Parathyroid adenoma (tissue), 2 donors: ENCODE measurements around the gene DMAC2L.

Experiments used
- H2AFZ ChIP-seq: fragments of 300-600 bp; sonication (generic); one replicate; pipeline ENCODE4 v1.7.0; 2017; ENCODE audit warnings: antibody characterized with exemption, mild to moderate bottlenecking
- H3K27ac ChIP-seq: fragments of 300-600 bp; sonication (generic); one replicate; pipeline ENCODE4 v1.7.0; 2017
- H3K27me3 ChIP-seq: fragments of 300-600 bp; sonication (generic); one replicate; pipeline ENCODE4 v1.7.0; 2017; ENCODE audit warnings: low read length; ENCODE audit not compliant: control insufficient read depth, insufficient read depth
- H3K36me3 ChIP-seq: fragments of 300-600 bp; sonication (generic); one replicate; pipeline ENCODE4 v1.7.0; 2017; ENCODE audit warnings: low read length; ENCODE audit not compliant: control insufficient read depth, insufficient read depth
- H3K4me1 ChIP-seq: fragments of 300-600 bp; sonication (generic); one replicate; pipeline ENCODE4 v1.7.0; 2017; ENCODE audit warnings: control low read depth
- H3K4me2 ChIP-seq: fragments of 300-600 bp; sonication (generic); one replicate; pipeline ENCODE4 v1.7.0; 2017; ENCODE audit warnings: low read length
- H3K4me3 ChIP-seq: fragments of 300-600 bp; sonication (generic); one replicate; pipeline ENCODE4 v1.7.0; 2017; ENCODE audit warnings: low read depth, low read length
- H3K79me2 ChIP-seq: fragments of 300-600 bp; sonication (generic); one replicate; pipeline ENCODE4 v1.7.0; 2017; ENCODE audit warnings: control low read depth
- H3K9ac ChIP-seq: fragments of 300-600 bp; sonication (generic); one replicate; pipeline ENCODE4 v1.7.0; 2017; ENCODE audit warnings: mild to moderate bottlenecking
- H3K9me3 ChIP-seq: fragments of 300-600 bp; sonication (generic); one replicate; pipeline ENCODE4 v1.7.0; 2017; ENCODE audit warnings: low read length; ENCODE audit not compliant: control insufficient read depth
- TF ChIP-seq, protein P1 (sequence below): fragments of 300-600 bp; sonication (generic); IDR thresholded peaks from one replicate; pipeline ENCODE4 v1.7.0; 2017; ENCODE audit warnings: antibody characterized with exemption, mild to moderate bottlenecking
- donor health status: primary hyperparathyroidism.

The DMAC2L gene

DNA sequence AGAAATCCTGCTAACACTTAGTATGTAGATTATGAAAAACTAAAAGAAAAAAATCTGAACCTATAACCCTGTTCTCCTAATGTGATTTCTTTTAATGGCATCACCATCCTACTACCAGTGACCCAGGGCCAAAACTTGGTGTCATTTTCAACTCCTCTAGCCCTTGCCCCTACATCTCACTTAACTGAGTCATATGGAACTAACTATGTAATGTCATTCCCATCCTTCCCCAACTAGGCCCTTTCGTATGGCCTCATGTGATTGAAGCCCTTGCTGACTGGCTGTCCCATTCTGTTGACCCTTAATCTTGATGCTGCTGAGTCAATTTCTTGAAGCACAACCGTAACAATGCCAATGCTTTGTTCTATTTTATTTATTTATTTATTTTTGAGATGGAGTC lies 7.6 kb downstream of the DMAC2L start:
- no peak overlapping the region for H3K4me3 ChIP-seq
- H3K9me3 ChIP-seq: no peaks in the 10 kb centered on the region
- H3K9ac ChIP-seq: no peak overlapping the region
- H2AFZ ChIP-seq: no peak overlapping the region
- no peaks in the 10 kb centered on the region for H3K36me3 ChIP-seq
- peaks cover 5% of the 10 kb centered on the region for H3K79me2 ChIP-seq
- H3K27ac ChIP-seq: no peak overlapping the region
- H3K27me3 ChIP-seq: no peaks in the 10 kb centered on the region
- TF ChIP-seq, protein P1, sequence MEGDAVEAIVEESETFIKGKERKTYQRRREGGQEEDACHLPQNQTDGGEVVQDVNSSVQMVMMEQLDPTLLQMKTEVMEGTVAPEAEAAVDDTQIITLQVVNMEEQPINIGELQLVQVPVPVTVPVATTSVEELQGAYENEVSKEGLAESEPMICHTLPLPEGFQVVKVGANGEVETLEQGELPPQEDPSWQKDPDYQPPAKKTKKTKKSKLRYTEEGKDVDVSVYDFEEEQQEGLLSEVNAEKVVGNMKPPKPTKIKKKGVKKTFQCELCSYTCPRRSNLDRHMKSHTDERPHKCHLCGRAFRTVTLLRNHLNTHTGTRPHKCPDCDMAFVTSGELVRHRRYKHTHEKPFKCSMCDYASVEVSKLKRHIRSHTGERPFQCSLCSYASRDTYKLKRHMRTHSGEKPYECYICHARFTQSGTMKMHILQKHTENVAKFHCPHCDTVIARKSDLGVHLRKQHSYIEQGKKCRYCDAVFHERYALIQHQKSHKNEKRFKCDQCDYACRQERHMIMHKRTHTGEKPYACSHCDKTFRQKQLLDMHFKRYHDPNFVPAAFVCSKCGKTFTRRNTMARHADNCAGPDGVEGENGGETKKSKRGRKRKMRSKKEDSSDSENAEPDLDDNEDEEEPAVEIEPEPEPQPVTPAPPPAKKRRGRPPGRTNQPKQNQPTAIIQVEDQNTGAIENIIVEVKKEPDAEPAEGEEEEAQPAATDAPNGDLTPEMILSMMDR: no peak
- no peaks in the 10 kb centered on the region for H3K4me1 ChIP-seq
- no peak overlapping the region for H3K4me2 ChIP-seq

DNA sequence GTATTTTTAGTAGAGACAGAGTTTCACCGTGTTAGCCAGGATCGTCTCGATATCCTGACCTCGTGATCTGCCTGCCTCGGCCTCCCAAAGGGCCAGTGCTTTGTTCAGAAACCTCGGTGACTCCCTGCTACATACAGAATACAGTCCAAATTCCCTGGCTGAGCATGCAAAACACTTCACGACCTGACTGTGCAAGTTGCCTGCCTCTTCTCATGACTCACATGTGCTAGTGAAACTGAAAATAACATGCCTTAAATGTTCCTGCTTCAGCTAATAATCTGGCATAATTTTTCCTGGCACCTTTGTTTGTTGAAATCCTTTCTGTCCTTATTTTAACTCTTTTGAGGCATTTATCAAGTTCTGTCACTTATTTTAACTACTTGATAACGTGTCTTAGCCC lies 8.2 kb downstream of the DMAC2L start:
- H3K36me3 ChIP-seq: no peaks in the 10 kb centered on the region
- no peak overlapping the region for H3K4me3 ChIP-seq
- no peaks in the 10 kb centered on the region for H3K4me1 ChIP-seq
- H3K27ac ChIP-seq: no peak overlapping the region
- no peaks in the 10 kb centered on the region for H3K9me3 ChIP-seq
- no peaks in the 10 kb centered on the region for H3K27me3 ChIP-seq
- H3K79me2 ChIP-seq: peaks cover 5% of the 10 kb centered on the region
- no peak overlapping the region for H3K4me2 ChIP-seq
- no peak overlapping the region for H2AFZ ChIP-seq
- TF ChIP-seq, protein P1: no peak
- no peak overlapping the region for H3K9ac ChIP-seq

DNA sequence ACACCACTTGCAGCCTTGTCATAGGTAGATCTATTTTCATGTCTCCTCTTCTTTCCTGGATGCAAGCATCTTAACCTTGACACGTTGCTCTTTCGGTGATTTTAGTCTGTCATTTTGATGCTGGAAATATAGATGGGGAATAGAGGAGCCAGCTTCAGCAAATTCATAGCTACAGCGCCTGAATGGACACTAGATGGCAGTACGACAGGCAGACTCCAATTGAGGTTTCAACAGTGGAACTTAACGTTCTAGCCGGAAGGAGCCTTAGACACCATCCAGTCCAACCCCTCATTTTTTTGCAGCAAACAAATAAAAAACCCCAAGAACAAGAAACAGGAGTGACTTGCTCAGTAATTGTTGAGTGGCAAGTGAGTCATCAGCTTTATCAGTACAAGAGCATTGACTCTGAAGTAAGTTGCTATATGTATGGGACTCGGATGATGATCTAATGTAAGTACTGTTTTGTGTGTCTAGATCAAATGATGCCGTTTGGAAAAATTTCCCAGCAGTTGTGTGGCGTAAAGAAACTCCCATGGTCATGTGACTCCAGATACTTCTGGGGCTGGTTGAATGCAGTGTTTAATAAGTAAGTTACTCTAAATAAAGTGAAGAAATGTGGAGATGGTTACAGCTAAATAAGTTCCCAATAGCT lies 9.0 kb downstream of the DMAC2L start:
- Histone ChIP-seq H3K4me1 (no peaks in the 10 kb centered on the region), H3K9me3 (no peaks in the 10 kb centered on the region), H3K27me3 (no peaks in the 10 kb centered on the region), H3K27ac (no peak overlapping the region), H2AFZ (peak overlapping the region; percentile 0), H3K36me3 (no peaks in the 10 kb centered on the region), H3K79me2 (peaks cover 5% of the 10 kb centered on the region), H3K4me3 (no peak overlapping the region), H3K9ac (no peak overlapping the region), H3K4me2 (peak overlapping the region; percentile 40)
- TF ChIP-seq, protein P1: peak; percentile 80

DNA sequence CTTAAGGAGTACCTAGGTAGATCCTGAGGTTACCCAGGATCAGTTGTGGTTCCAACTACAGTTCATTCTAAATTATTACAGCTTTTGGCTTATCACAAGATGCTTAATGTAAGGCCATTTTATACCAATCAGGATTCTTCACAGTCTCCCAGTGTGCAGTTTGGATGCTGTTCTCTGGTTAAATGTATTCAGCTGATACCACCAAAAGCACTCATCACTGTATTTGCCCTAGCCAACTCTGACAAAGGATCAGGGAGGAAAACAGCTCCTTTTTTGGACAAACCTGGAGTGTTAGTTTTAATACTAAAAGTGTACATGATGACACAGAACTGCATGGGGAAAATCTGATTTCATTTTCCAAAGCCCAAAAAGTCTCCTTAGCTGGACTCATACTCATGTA lies 19.5 kb downstream of the DMAC2L start:
- H3K27ac ChIP-seq: no peak overlapping the region
- no peaks in the 10 kb centered on the region for H3K4me1 ChIP-seq
- H3K4me2 ChIP-seq: no peak overlapping the region
- no peaks in the 10 kb centered on the region for H3K9me3 ChIP-seq
- no peaks in the 10 kb centered on the region for H3K79me2 ChIP-seq
- H3K27me3 ChIP-seq: no peaks in the 10 kb centered on the region
- TF ChIP-seq, protein P1: no peak
- H2AFZ ChIP-seq: no peak overlapping the region
- H3K4me3 ChIP-seq: no peak overlapping the region
- H3K36me3 ChIP-seq: no peaks in the 10 kb centered on the region
- no peak overlapping the region for H3K9ac ChIP-seq

DNA sequence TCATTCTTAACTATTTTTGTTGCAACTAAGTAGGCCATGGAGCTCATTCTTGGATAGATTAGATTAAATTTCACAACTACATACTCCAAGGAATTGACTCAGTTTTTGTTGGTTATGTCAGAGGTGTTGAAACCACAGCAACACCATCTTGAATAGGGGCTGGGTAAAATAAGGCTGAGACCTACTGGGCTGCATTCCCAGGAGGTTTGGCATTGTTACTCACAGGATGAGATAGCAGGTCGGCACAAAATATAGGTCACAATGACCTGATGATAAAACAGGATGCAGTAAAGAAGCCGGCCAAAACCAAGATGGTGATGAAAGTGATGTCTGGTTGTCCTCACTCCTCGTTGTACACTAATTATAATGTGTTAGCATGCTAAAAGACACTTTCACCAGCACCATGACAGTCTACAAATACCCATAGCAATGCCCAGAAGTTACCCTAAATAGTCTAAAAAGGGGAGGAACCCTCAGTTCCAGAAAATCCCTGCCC lies 20.9 kb downstream of the DMAC2L start:
- Histone ChIP-seq H3K9me3 (no peaks in the 10 kb centered on the region), H3K4me1 (no peaks in the 10 kb centered on the region), H3K79me2 (no peaks in the 10 kb centered on the region), H3K9ac (no peak overlapping the region), H2AFZ (no peak overlapping the region), H3K4me3 (no peak overlapping the region), H3K27ac (no peak overlapping the region), H3K36me3 (no peaks in the 10 kb centered on the region), H3K4me2 (no peak overlapping the region), H3K27me3 (no peaks in the 10 kb centered on the region)
- TF ChIP-seq, protein P1: no peak
